Daoy (cell line): ENCODE data around the gene CALM1. TPM values are rescaled to one million over a fixed set of nuclear protein-coding genes. Genes with fewer than 3 reads are reported as not detected.
"Not testable (repeated sequence)": the region's sequence is repeated elsewhere in the genome, so short reads cannot be mapped to it uniquely, and the experiment has no call there.

Source experiments
- DNase-seq: peaks from one replicate; pipeline ENCODE4 v3.0.0-alpha.2; 2015; ENCODE audit warnings: low read depth
- total RNA-seq: library from RNA; depleted of rRNA; stranded (reverse); fragments of >200 nt; shearing (Covaris generic); gene quantifications from 2 replicates; pipeline ENCODE4 v1.2.3, GENCODE V29; 2014

Gene CALM1
- total RNA-seq, 1 experiment from 2014 or later, result 318 TPM

- DNase-seq, result peak; percentile 100
Observed at GRCh38 chr14:90383126-90383730, 13.6 kb upstream of the CALM1 start.

DNA sequence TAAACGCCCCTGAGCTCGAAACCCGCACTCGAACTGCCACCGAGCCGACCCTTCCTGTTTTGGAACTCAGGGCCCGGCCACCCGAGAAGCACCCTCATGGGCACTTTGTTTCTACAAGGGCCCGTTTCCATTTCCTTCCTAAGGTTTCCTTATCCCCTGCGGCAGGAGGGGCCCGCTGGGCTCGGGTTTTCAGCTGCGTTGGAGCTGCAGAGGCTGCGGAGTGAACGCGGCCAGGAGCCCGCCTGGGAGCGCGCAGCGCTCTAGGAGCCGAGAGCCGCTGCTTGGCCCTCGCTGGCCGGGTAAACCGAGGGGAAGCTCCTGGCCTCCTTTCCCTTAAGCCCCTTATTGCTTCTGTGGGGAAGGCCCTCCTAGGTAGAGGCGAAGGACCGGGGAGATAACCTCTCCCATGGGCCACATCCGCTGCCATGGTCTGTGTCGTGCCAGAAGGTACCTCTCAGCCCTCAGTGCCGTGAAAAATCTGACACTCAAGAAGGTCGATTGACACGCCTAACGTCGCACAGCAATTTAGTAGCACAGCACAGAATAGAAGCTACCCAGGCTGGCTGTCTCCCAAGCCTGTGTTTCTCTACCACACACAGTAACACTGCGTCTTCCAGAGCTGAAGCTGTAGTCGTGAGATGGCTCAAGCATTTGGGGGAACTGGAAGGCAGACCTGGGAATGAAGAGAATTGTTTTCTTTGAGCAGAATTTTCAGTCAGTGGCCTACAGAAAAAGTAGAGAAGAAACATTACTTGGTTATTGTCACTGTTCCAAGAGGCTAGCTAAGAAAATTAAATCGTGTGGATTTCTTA is 12.9 kb upstream of the CALM1 start:
- peak; percentile 60 for DNase-seq

DNA sequence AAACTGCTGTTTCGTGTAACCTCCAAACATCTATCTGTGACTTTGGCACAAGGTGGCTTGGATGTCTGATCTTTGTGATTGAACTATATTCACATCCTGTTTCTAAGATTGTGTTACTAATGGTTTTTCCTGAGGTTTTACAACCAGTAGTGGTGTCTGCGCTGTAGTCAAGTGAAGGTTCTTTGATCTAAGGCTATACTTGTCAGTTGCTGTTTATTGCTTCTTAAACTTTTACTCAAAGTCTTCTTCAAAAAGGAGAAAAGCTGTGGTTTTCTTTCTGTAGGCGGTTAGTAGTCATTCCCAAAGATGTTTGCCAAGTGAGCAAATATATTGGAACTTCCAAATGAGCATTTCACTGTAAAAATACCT is 12.3 kb upstream of the CALM1 start:
- peak; percentile 21 for DNase-seq

- DNase-seq, result no peak
Observed at GRCh38 chr14:90386321-90386720, 10.5 kb upstream of the CALM1 start.

DNA sequence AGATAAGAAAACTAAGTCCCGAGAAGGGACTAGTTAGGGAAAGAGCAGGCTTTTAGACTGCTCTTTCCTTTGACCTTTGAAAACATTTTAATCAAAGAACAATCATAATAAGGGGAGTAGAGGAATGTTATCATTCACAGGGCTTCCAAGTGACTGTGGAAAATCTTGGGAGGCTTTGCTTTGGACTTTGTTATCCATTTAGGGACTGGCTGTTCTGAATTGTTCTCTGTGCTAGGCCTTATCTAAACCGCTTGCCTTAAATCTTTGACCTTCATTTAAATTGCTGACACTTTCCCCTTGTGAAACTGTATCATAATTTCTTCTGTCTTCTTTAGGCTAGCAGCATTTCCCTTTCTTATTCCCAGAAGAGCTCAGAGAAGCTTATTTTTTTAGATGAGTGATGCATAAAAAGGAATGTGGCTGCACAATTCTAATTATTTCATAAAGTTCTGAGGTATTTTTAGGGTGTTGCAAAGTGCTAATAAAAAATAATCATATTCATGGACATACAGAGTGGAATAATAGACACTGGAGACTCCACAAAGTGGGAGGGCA is 9.5 kb upstream of the CALM1 start:
- no peak for DNase-seq

DNA sequence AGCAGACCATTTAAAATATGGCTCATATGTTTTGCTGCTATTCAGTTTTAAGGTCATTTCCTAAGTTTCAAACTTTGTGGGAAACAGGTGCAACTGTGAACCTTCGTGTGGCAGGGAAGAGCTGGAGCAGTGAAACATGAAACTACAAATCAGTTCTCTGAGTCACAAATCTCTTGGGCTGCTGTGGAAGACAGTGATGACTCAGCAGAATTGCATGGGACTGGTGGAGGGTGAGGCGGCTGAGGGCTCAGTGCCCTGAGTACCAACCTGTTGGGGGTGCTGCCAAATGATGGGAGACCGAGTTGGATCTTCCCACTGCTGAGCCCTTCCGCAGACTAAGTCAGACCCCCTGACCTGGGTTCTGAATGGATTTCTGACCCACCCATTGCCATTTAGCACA is 8.4 kb upstream of the CALM1 start:
- DNase-seq, result peak; percentile 87

- no peak for DNase-seq
Observed at GRCh38 chr14:90388982-90389381, 7.8 kb upstream of the CALM1 start.

- no peak for DNase-seq
Observed at GRCh38 chr14:90393966-90394365, 2.9 kb upstream of the CALM1 start.

GRCh38 chr14:90394782-90395181 is 2.0 kb upstream of the CALM1 start:
- DNase-seq, result not testable (repeated sequence)

DNA sequence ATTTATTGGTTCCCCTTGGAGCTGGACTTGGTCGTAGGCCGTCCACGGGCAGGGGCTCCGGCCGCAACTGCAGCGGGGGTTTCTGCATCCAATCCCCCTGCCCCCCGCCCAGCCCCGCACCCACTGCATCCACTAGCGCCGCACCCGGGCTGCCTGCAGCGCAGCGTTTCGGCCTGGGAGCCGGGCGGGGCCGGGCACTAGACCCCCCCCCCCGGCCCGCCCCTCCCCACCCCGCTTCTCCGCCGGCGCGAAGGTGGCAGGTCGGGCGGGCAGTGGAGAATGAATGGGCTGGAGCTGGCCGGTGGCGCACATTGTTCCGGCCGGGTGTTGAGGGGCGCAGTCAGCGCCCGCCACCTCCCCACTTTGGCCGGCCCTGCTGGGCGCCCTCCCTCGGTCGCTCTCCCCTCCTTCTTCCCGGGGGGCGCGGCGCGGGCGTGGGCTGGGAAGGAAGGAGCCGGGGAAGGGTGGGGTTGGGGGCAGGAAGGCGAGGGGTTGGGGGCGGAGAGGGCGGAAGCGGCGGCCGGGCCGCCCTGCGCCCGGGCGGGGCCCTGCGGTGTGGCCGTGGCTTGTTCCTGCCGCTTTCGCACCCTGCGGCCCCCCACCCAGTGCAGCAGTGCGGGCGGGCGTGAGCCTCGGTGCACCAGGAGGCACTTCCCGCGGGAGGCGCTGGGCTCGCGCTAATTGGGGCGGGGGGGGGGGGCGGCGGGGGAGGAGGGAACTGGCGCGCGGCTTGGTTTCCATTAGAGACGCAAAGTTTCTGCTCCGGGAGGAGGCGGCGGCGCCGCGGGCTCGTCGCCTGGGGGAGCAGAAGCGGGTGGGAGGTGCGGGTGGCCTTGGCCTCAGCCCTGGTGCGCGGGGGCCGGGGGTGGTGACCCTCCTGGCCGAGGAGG is 841 bp downstream of the CALM1 start:
- DNase-seq, result peak; percentile 71

DNA sequence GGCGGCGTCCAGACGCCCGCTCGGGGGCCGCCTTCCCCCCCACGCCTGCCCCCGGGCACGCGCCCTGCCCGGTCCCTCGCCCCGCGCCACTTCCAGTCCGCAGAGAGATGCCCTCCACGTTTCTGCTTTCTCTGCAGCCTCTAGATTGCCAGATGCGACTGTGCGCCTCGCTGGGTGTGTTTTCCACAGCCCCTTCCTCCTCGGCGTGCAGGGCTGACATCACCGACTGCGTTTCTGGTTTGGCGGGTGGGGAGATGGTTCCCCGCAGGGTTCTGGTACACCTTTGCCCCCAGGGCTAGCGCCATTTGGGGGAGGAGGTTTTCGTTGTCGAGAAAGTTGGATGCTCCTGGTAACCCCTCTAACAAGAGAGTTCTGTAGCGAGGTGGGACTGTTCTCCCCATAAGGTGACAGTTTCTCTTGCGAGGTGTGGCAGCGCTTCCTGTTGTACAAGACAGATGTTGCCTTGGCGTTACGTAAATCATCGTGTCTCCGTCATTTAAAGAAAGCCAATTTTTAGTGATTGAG is 1.5 kb downstream of the CALM1 start:
- peak; percentile 51 for DNase-seq

DNA sequence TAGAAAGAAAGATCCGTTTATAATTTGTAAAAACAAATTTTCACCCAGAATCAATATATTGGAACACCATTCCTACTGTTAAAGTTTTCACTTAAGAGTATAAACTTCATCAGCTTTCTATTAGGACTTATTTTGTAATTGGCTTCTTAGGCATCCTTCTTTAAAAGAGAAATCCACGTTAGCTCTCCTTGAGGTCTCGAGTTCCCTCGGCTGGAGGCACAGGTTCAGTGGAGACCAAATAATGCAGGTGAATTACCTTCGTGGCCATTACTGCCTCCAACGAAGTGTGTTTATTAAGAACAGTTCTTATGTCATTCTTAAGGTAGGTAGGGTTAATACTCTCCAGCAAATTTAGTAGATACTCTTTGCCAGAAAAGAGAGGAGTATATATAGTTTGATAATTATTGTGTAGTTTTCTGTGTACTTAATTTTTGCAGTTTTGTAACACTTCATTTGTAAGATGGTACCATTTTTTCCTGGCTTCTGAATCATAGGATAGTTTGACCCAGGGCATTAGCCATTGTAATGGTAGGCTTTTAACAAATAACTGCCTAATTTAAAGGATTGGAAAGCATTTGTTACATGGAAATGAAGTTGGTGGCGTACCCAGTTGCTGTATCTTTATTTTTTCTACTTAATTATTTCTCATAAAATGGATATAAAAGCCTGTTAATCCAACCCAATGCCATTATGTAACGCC is 2.2 kb downstream of the CALM1 start:
- DNase-seq, result no peak

GRCh38 chr14:90399541-90400444 is 3.0 kb downstream of the CALM1 start:
- DNase-seq, result peak; percentile 94

- no peak for DNase-seq
Observed at GRCh38 chr14:90400904-90401561, 4.2 kb downstream of the CALM1 start.

- DNase-seq, result no peak
Observed at GRCh38 chr14:90402016-90402415, 5.2 kb downstream of the CALM1 start.

DNA sequence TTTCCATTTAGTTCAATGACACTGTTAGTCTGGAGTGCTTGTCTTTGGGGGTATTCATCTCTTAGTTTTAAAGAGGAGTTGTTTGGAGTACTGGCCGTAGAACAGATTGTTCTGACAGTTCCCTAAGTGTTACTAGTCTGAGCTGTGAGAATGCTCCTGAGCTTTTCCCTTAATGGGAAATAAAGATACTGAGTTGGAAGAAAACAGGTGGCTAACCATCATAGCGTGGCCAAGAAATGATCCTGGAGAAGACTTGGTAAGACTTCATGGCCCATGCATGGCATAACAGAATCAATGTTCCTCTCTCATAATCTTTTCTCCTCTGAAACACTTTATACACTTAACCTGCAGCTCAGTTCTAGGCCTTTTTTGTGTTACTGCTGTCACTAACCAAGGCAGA is 6.2 kb downstream of the CALM1 start:
- no peak for DNase-seq

DNA sequence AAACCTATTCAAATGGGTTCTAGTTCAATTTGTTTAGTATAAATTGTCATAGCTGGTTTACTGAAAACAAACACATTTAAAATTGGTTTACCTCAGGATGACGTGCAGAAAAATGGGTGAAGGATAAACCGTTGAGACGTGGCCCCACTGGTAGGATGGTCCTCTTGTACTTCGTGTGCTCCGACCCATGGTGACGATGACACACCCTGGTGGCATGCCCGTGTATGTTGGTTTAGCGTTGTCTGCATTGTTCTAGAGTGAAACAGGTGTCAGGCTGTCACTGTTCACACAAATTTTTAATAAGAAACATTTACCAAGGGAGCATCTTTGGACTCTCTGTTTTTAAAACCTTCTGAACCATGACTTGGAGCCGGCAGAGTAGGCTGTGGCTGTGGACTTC is 8.3 kb downstream of the CALM1 start:
- no peak for DNase-seq

- DNase-seq, result no peak
Observed at GRCh38 chr14:90405755-90406154, 8.9 kb downstream of the CALM1 start.

GRCh38 chr14:90406384-90406798 is 9.6 kb downstream of the CALM1 start:
- no peak for DNase-seq

- no peak for DNase-seq
Observed at GRCh38 chr14:90407230-90407629, 10.4 kb downstream of the CALM1 start.
